Ectodermal cell (in vitro differentiated cells): ENCODE measurements around the gene UBP1.

Experiments
- H3K27ac ChIP-seq: 2 replicates; pipeline ENCODE4 v1.7.0; 2013; ENCODE audit warnings: mild to moderate bottlenecking, low read depth, low read length; ENCODE audit not compliant: insufficient read depth, poor library complexity, severe bottlenecking
- H3K27me3 ChIP-seq: 2 replicates; pipeline ENCODE4 v1.7.0; 2013; ENCODE audit warnings: mild to moderate bottlenecking, low read length; ENCODE audit not compliant: insufficient read depth, control insufficient read depth, poor library complexity, severe bottlenecking
- H3K36me3 ChIP-seq: one replicate; pipeline ENCODE4 v1.7.0; 2013; ENCODE audit warnings: low read length; ENCODE audit not compliant: control insufficient read depth, insufficient read depth
- H3K4me1 ChIP-seq: one replicate; pipeline ENCODE4 v1.7.0; 2013; ENCODE audit warnings: low read length; ENCODE audit not compliant: control insufficient read depth, insufficient read depth
- H3K4me3 ChIP-seq: 2 replicates; pipeline ENCODE4 v1.7.0; 2013; ENCODE audit warnings: low read depth, low read length, control low read depth; ENCODE audit not compliant: insufficient read depth
- H3K9me3 ChIP-seq: 2 replicates; pipeline ENCODE4 v1.7.0; 2013; ENCODE audit warnings: mild to moderate bottlenecking, low read length, moderate library complexity; ENCODE audit not compliant: control insufficient read depth
- WGBS, 2 experiments: methylation state at CpG; one replicate each; pipeline ENCODE4 v1.1.7; 2013; ENCODE audit warnings: missing lambda C conversion rate in 2 of 2; 5-methylcytosine and 5-hydroxymethylcytosine counted together

UBP1 gene

GRCh38 chr3:33377489-33377888, 62.7 kb downstream of the UBP1 start:
- Histone ChIP-seq H3K9me3 (no peaks in the 10 kb centered on the region), H3K4me3 (no peak overlapping the region), H3K27me3 (no peaks in the 10 kb centered on the region), H3K4me1 (no peaks in the 10 kb centered on the region), H3K27ac (no peak overlapping the region), H3K36me3 (peaks cover 6% of the 10 kb centered on the region)
- 85 to 89% methylated on average over 3 of the region's 3 CpGs for WGBS, 2 experiments

- Histone ChIP-seq H3K4me3 (no peak overlapping the region), H3K36me3 (peaks cover 2% of the 10 kb centered on the region), H3K4me1 (no peaks in the 10 kb centered on the region), H3K9me3 (no peaks in the 10 kb centered on the region), H3K27me3 (no peaks in the 10 kb centered on the region), H3K27ac (no peak overlapping the region)
- WGBS, 2 experiments, result 81 to 83% methylated on average over 6 of the region's 6 CpGs
These were observed 67.1 kb downstream of the UBP1 start for GRCh38 chr3:33373082-33373437.

GRCh38 chr3:33372218-33373081, 67.8 kb downstream of the UBP1 start:
- Histone ChIP-seq H3K9me3 (no peaks in the 10 kb centered on the region), H3K4me3 (no peak overlapping the region)

GRCh38 chr3:33364531-33365128, 75.6 kb downstream of the UBP1 start:
- Histone ChIP-seq H3K27me3 (no peaks in the 10 kb centered on the region), H3K9me3 (no peaks in the 10 kb centered on the region), H3K36me3 (no peaks in the 10 kb centered on the region), H3K4me3 (no peak overlapping the region), H3K4me1 (peaks cover 4% of the 10 kb centered on the region), H3K27ac (no peak overlapping the region)
- 92 to 93% methylated on average over 9 of the region's 10 CpGs for WGBS, 2 experiments

More at GRCh38 chr3:33372218-33373081, 67.8 kb downstream of the UBP1 start:
- Histone ChIP-seq H3K36me3 (no peaks in the 10 kb centered on the region), H3K27me3 (no peaks in the 10 kb centered on the region), H3K4me1 (no peaks in the 10 kb centered on the region), H3K27ac (no peak overlapping the region)
- 68 to 71% methylated on average over 14 of the region's 14 CpGs for WGBS, 2 experiments

- H3K27ac ChIP-seq, result no peak overlapping the region
- peaks cover 4% of the 10 kb centered on the region for H3K4me1 ChIP-seq
These were observed 76.1 kb downstream of the UBP1 start for GRCh38 chr3:33364060-33364459.

GRCh38 chr3:33363113-33363800, 76.9 kb downstream of the UBP1 start:
- Histone ChIP-seq H3K4me1 (peaks cover 4% of the 10 kb centered on the region), H3K4me3 (no peak overlapping the region), H3K9me3 (no peaks in the 10 kb centered on the region), H3K27me3 (no peaks in the 10 kb centered on the region), H3K27ac (no peak overlapping the region), H3K36me3 (no peaks in the 10 kb centered on the region)
- 92 to 95% methylated on average over 3 of the region's 3 CpGs for WGBS, 2 experiments

More at GRCh38 chr3:33364060-33364459, 76.1 kb downstream of the UBP1 start:
- H3K9me3 ChIP-seq, result no peaks in the 10 kb centered on the region
- no peak overlapping the region for H3K4me3 ChIP-seq
- no peaks in the 10 kb centered on the region for H3K27me3 ChIP-seq
- H3K36me3 ChIP-seq, result no peaks in the 10 kb centered on the region

GRCh38 chr3:33360136-33360825, 79.9 kb downstream of the UBP1 start:
- Histone ChIP-seq H3K27me3 (no peaks in the 10 kb centered on the region), H3K9me3 (no peaks in the 10 kb centered on the region), H3K4me3 (no peak overlapping the region), H3K27ac (no peak overlapping the region), H3K4me1 (peaks cover 4% of the 10 kb centered on the region), H3K36me3 (no peaks in the 10 kb centered on the region)
- 91 to 100% methylated on average over 1 of the region's 1 CpG for WGBS, 2 experiments

- Histone ChIP-seq H3K9me3 (no peaks in the 10 kb centered on the region), H3K36me3 (no peaks in the 10 kb centered on the region), H3K27me3 (no peaks in the 10 kb centered on the region), H3K4me3 (no peak overlapping the region), H3K4me1 (no peaks in the 10 kb centered on the region), H3K27ac (peak overlapping the region; percentile 39)
- 77 to 84% methylated on average over 4 of the region's 4 CpGs for whole genome bisulfite sequencing, 2 experiments
These were observed 81.9 kb downstream of the UBP1 start for GRCh38 chr3:33358172-33358781.

- no peak overlapping the region for H3K4me3 ChIP-seq
- no peaks in the 10 kb centered on the region for H3K4me1 ChIP-seq
- no peak overlapping the region for H3K27ac ChIP-seq
- 92 to 97% methylated on average over 5 of the region's 5 CpGs for WGBS, 2 experiments
- no peaks in the 10 kb centered on the region for H3K27me3 ChIP-seq
- H3K9me3 ChIP-seq, result no peaks in the 10 kb centered on the region
- H3K36me3 ChIP-seq, result no peaks in the 10 kb centered on the region
These were observed 84.6 kb downstream of the UBP1 start for GRCh38 chr3:33355611-33356010.
